ENCODE results near the gene GAB1. TPM values are rescaled to one million over a fixed set of nuclear protein-coding genes. Genes with fewer than 3 reads are reported as not detected.

GAB1 gene
- total RNA-seq, 4 donors from 2014 or later: 50.4 to 65.3 (median 63.7) TPM

DNA sequence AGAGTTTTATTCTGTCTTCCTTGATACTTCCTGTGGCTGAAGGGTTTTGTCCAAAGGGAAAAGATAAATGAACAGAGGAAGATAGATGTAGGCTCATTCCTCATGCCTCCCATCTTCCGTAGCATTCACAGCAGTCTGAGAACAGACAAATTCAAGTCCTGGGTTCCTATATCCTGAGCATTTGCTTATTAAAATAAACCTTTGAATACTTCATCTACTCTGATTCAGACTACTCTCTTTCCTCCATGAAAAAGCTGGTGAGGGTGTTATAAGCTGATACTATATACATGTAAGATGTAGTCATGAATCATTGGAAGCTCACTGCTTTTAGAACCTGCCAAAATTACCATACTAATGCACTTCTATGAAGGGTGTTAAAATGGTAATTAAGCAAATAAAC lies 61.2 kb downstream of the GAB1 start:
- Histone ChIP-seq H3K27ac (peak overlapping the region; percentile 58 to 93), H3K4me3 (no peak overlapping the region)
- intact Hi-C loops (cut with DNase I; ENCODE audit: low total_unique reads): no loop called here

DNA sequence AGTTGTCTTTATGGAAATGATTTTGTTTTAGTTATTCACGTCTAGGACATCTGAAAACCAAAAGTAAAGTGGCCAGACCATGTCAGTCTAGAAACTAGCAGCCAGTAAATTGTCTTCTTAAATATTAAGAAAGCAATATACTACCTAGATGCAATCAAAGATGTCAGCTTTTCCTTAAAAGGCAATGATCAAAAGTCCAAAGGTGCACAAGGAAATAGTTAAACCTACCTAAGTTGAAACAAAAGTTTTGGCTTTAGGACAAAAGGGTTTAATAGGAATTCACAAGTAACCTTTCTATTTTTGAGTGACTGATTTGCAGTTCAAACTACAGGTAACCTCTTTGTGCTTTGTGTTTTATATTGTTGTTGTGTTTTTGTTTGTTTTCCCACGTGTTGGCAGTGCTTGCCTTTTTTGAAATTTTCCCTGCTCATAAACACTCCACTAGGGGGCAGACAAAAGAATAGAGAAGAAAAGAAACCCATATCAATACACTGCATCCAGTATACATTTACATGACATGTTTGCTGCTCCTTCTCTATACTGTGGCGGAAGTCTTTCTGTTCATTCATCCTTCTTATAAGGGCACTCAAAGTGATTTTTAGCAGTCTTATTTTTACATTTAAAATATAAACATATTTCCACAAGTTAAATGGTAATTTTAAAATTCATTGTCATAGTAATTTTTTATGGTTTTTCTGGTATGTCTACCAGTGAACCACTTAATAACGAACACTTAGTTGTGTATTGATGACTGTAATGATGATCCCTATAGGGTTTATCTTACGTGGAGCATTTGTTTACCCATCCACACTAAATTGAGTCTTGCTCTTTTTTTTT lies 62.7 kb downstream of the GAB1 start:
- TF ChIP-seq POLR2A (IDR thresholded peaks at IDR 0.05): no peak
- TF ChIP-seq, protein P1, sequence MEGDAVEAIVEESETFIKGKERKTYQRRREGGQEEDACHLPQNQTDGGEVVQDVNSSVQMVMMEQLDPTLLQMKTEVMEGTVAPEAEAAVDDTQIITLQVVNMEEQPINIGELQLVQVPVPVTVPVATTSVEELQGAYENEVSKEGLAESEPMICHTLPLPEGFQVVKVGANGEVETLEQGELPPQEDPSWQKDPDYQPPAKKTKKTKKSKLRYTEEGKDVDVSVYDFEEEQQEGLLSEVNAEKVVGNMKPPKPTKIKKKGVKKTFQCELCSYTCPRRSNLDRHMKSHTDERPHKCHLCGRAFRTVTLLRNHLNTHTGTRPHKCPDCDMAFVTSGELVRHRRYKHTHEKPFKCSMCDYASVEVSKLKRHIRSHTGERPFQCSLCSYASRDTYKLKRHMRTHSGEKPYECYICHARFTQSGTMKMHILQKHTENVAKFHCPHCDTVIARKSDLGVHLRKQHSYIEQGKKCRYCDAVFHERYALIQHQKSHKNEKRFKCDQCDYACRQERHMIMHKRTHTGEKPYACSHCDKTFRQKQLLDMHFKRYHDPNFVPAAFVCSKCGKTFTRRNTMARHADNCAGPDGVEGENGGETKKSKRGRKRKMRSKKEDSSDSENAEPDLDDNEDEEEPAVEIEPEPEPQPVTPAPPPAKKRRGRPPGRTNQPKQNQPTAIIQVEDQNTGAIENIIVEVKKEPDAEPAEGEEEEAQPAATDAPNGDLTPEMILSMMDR (IDR thresholded peaks at IDR 0.05): peak; percentile 33 to 44 (median 38)
- no peaks in the 10 kb centered on the region for H3K36me3 ChIP-seq

More for the DNA sequence above, 61.2 kb downstream of the GAB1 start:
- H3K27me3 ChIP-seq: no peaks in the 10 kb centered on the region
- no peaks in the 10 kb centered on the region for H3K36me3 ChIP-seq
- no peak for DNase-seq
- peaks cover under 1 to 14% of the 10 kb centered on the region in 2 donors for H3K4me1 ChIP-seq
- no peaks in the 10 kb centered on the region for H3K9me3 ChIP-seq
- TF ChIP-seq, protein P1 (IDR thresholded peaks at IDR 0.05): no peak
- no peak for TF ChIP-seq POLR2A (IDR thresholded peaks at IDR 0.05)

DNA sequence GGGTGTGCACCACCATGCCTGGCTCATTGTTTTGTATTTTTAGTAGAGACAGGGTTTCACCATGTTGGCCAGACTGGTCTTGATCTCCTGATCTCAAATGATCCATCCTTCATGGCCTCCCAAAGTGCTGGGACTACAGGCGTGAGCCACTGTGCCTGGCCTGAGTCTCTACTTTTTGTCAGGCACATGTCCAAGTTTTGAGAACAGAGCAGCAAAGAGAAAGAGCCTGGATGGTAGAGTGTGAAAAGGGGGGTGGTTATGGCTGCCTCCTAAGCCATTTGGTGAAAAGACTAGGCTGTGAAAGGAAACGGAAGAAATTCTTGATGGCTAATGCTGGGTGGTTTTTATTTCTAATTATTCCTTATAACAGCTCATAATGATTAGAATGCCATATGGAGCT lies 63.4 kb downstream of the GAB1 start:
- TF ChIP-seq, protein P1 (IDR thresholded peaks at IDR 0.05): no peak
- no peak for TF ChIP-seq POLR2A (IDR thresholded peaks at IDR 0.05)
- DNase-seq: no peak
- peaks cover 15 to 21% of the 10 kb centered on the region in 2 donors for H3K4me1 ChIP-seq
- H3K36me3 ChIP-seq: no peaks in the 10 kb centered on the region
- intact Hi-C loops (cut with DNase I; ENCODE audit: low total_unique reads): no loop called here
- H3K4me3 ChIP-seq: no peak overlapping the region
- no peaks in the 10 kb centered on the region for H3K9me3 ChIP-seq
- H3K27ac ChIP-seq: peak overlapping the region in 1 of 2 donors; percentile 93
- no peaks in the 10 kb centered on the region for H3K27me3 ChIP-seq

More for the DNA sequence above, 62.7 kb downstream of the GAB1 start:
- Histone ChIP-seq H3K27me3 (no peaks in the 10 kb centered on the region), H3K4me3 (no peak overlapping the region), H3K27ac (peak overlapping the region; percentile 26 to 93), H3K4me1 (peaks cover 8 to 17% of the 10 kb centered on the region in 2 donors), H3K9me3 (no peaks in the 10 kb centered on the region)
- intact Hi-C loops (cut with DNase I; ENCODE audit: low total_unique reads): no loop called here
- no peak for DNase-seq

DNA sequence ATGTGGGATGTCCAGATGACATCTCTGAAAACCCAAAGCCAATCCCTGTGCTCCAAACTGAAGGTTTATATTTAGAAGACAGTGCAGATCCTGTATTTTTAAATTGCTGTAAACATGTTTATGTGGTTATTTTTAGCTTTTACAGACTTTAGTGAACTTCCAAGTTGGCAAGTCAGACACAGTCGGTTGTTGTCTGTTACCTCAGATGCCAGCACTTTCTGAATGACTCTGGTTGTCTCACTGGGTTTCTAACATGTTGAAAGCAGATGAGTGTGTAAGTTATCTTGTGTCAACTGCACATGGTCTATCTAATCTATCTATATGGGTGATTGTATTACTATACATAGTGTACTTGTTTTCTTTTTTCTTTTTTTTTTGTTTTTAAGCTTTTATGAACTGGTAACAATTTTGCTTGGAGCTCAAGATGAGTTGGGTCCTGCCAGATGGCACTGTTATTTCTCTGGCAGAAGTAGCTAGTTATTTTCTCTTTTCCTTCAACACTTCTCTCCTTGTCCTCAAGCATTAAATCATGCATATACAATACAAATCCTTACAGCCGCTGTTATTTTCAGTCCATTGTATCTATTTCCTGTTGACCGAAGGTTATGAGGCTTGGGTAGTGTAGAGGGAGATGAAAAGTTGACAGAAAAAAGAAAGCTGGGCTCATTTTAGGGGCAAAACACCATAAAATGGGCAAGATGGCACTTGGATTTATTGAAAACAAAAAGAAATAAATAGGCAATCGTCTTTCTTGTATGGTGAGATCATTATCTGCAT lies 66.3 kb downstream of the GAB1 start:
- Histone ChIP-seq H3K36me3 (no peaks in the 10 kb centered on the region), H3K4me1 (peaks cover 15 to 17% of the 10 kb centered on the region in 2 donors), H3K9me3 (no peaks in the 10 kb centered on the region), H3K27me3 (no peaks in the 10 kb centered on the region), H3K4me3 (no peak overlapping the region), H3K27ac (peak overlapping the region; percentile 55 to 93)
- intact Hi-C loops (cut with DNase I; ENCODE audit: low total_unique reads): no loop called here
- DNase-seq: no peak
- TF ChIP-seq, protein P1 (IDR thresholded peaks at IDR 0.05): no peak
- no peak for TF ChIP-seq POLR2A (IDR thresholded peaks at IDR 0.05)

DNA sequence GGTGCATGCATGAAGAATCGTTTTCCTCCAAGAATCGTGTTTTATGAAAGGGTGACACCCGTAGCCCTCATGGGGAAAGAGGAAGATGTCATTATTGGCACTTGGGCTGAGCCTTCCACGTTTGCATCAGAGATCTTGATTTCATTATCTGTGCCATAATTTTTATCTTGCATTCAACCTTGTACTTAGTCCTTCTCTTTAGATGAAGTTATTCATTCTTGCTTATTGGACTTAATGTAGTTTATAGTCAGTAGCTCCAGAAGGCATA lies 66.8 kb downstream of the GAB1 start:
- Histone ChIP-seq H3K4me1 (peaks cover 15 to 17% of the 10 kb centered on the region in 2 donors), H3K9me3 (no peaks in the 10 kb centered on the region), H3K27me3 (no peaks in the 10 kb centered on the region), H3K27ac (peak overlapping the region; percentile 55 to 93), H3K4me3 (no peak overlapping the region), H3K36me3 (no peaks in the 10 kb centered on the region)
- TF ChIP-seq, protein P1 (IDR thresholded peaks at IDR 0.05): no peak
- no peak for TF ChIP-seq POLR2A (IDR thresholded peaks at IDR 0.05)
- no peak for DNase-seq
- intact Hi-C loops (cut with DNase I; ENCODE audit: low total_unique reads): no loop called here
